Peyer's patch (tissue), 4 donors: ENCODE measurements around the gene P4HA1.

ENCODE experiments used
- POLR2A ChIP-seq, 2 donors: fragments of 450-650 bp; IDR thresholded peaks; one replicate each; pipeline ENCODE4 v1.5.1; 2017; ENCODE audit warnings: antibody characterized with exemption in 2 of 2, mild to moderate bottlenecking in 2 of 2, moderate library complexity in 2 of 2
- TF ChIP-seq, protein P1 (sequence below), 6 experiments: fragments of 450-650 bp in 4 of 6; fragments of 200-600 bp in 2 of 6; sonication (generic) in 1 of 6; IDR thresholded peaks; one replicate each; pipeline ENCODE4 v1.5.1; 2017 to 2019; ENCODE audit warnings: antibody characterized with exemption in 6 of 6, mild to moderate bottlenecking in 3 of 6, moderate library complexity in 1 of 6

DNA sequence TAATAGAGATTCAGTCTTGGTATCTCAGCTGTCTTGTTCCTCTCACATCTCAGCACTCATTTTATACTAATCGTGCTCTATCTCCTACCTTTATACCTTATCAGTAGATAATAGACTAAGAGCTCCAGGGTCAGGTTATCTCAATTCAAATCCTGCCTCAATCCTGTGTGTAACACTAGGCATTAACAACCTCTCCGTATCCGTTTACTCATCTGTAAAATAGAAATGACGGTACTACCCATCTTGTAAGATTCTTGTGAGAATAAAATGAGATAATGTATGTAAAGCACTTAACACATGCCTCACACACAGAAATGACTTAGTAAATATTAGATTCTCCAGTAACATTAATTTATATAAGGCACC, 622 bp upstream of the P4HA1 start:
- TF ChIP-seq, protein P1, sequence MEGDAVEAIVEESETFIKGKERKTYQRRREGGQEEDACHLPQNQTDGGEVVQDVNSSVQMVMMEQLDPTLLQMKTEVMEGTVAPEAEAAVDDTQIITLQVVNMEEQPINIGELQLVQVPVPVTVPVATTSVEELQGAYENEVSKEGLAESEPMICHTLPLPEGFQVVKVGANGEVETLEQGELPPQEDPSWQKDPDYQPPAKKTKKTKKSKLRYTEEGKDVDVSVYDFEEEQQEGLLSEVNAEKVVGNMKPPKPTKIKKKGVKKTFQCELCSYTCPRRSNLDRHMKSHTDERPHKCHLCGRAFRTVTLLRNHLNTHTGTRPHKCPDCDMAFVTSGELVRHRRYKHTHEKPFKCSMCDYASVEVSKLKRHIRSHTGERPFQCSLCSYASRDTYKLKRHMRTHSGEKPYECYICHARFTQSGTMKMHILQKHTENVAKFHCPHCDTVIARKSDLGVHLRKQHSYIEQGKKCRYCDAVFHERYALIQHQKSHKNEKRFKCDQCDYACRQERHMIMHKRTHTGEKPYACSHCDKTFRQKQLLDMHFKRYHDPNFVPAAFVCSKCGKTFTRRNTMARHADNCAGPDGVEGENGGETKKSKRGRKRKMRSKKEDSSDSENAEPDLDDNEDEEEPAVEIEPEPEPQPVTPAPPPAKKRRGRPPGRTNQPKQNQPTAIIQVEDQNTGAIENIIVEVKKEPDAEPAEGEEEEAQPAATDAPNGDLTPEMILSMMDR (IDR thresholded peaks at IDR 0.05) = no peak
- no peak for TF ChIP-seq POLR2A (IDR thresholded peaks at IDR 0.05)
